ENCODE data around the gene MAST3. TPM values are rescaled to one million over a fixed set of nuclear protein-coding genes. Genes with fewer than 3 reads are reported as not detected.

MAST3 gene
- total RNA-seq, 4 donors from 2014 or later = 0.66 to 2.8 (median 1.6) TPM

DNA sequence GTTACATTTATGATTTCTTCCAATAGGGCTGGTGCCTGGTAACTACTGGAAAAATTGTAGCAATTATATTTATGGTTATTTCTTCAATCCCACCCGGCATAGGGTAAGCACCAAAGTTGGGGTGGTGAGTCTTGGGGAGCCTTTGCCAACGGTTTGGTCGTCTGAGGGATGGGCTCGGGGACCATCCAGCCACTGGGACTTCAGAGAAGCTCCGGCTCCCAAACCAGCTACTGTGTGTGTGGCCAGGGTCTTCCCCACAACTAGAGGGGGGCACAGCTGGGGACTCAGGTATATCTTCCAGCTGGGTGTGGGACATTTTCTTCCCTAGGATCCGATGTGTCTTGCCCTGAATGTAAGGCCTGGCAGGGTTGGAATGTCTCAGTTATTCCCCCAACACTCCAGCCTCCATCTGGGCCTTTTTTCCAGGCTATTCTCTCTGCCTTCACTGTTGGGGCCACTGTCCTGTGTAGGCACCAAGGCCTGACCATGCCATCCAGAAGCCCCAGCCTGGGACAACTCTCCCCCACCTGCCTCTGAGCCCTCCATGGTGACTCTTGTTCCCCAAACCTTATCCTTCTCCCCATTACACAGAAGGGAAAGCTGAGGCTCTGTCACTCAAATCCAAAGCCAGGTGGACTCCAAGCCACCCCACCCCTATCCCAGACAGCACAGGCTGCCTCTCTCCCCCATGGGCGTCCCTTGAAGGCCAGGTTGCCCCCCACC is 74.9 kb downstream of the MAST3 start:
- Histone ChIP-seq H3K4me1 (peaks cover 8 to 12% of the 10 kb centered on the region in 2 donors), H3K27me3 (peaks cover 0 to 3% (median 0%) of the 10 kb centered on the region in 3 donors), H3K4me3 (no peak overlapping the region), H3K36me3 (peaks cover 0 to 20% of the 10 kb centered on the region in 2 donors), H3K27ac (peak overlapping the region in 1 of 4 donors; percentile 4), H3K9me3 (no peaks in the 10 kb centered on the region)
- in situ Hi-C loops (cut with MboI; ENCODE audit: low sequenced_read_pairs in 4 of 4) = no loop called here
- no peak for ATAC-seq
- no peak for TF ChIP-seq POLR2A (IDR thresholded peaks at IDR 0.05)
- TF ChIP-seq, protein P1, sequence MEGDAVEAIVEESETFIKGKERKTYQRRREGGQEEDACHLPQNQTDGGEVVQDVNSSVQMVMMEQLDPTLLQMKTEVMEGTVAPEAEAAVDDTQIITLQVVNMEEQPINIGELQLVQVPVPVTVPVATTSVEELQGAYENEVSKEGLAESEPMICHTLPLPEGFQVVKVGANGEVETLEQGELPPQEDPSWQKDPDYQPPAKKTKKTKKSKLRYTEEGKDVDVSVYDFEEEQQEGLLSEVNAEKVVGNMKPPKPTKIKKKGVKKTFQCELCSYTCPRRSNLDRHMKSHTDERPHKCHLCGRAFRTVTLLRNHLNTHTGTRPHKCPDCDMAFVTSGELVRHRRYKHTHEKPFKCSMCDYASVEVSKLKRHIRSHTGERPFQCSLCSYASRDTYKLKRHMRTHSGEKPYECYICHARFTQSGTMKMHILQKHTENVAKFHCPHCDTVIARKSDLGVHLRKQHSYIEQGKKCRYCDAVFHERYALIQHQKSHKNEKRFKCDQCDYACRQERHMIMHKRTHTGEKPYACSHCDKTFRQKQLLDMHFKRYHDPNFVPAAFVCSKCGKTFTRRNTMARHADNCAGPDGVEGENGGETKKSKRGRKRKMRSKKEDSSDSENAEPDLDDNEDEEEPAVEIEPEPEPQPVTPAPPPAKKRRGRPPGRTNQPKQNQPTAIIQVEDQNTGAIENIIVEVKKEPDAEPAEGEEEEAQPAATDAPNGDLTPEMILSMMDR (IDR thresholded peaks at IDR 0.05 in 4 of 5, conservative IDR thresholded peaks at IDR 0.05 in 1 of 5) = no peak
- no peak for DNase-seq
- intact Hi-C loops (cut with DNase I; ENCODE audit: low total_unique reads) = no loop called here

DNA sequence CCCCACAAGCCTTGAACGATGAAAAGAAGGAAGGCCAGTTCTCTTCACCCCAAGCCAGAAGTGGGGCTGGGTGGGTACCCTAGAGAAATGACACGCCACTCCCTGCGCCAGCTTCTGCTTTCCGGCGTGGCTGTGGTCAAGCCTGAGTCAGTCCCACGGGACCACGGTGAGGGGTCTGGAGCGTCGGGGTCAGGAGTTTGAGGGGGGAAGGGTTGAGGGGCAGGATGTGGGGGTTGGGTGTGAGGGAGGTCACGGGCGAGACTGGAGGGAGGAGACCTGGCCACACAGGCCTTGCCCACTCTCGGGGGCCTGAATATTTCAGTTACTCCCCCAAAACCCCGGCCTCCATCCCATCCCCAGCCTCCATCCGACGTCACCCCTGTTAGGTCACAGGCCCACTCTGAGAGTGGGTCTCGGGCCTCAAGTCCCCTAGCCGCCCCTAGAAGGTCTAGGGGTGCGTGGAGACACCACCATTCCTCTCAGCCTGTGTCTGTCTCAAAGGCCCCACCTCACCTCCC is 75.5 kb downstream of the MAST3 start:
- no peaks in the 10 kb centered on the region for H3K9me3 ChIP-seq
- intact Hi-C loops (cut with DNase I; ENCODE audit: low total_unique reads) = no loop called here
- peaks cover 0 to 15% of the 10 kb centered on the region in 2 donors for H3K36me3 ChIP-seq
- peak overlapping the region in 3 of 4 donors; percentile 17 to 55 (median 35) for H3K27ac ChIP-seq
- in situ Hi-C loops (cut with MboI; ENCODE audit: low sequenced_read_pairs in 4 of 4) = no loop called here
- no peak for TF ChIP-seq POLR2A (IDR thresholded peaks at IDR 0.05)
- TF ChIP-seq, protein P1 (IDR thresholded peaks at IDR 0.05 in 4 of 5, conservative IDR thresholded peaks at IDR 0.05 in 1 of 5) = no peak
- H3K27me3 ChIP-seq = peaks cover 0 to 3% (median 0%) of the 10 kb centered on the region in 3 donors
- H3K4me3 ChIP-seq = peak overlapping the region; percentile 63 to 79 (median 68)
- peaks cover 8 to 12% of the 10 kb centered on the region in 2 donors for H3K4me1 ChIP-seq
- ATAC-seq (no peak), DNase-seq (peak in 1 of 2 donors; percentile 52)

DNA sequence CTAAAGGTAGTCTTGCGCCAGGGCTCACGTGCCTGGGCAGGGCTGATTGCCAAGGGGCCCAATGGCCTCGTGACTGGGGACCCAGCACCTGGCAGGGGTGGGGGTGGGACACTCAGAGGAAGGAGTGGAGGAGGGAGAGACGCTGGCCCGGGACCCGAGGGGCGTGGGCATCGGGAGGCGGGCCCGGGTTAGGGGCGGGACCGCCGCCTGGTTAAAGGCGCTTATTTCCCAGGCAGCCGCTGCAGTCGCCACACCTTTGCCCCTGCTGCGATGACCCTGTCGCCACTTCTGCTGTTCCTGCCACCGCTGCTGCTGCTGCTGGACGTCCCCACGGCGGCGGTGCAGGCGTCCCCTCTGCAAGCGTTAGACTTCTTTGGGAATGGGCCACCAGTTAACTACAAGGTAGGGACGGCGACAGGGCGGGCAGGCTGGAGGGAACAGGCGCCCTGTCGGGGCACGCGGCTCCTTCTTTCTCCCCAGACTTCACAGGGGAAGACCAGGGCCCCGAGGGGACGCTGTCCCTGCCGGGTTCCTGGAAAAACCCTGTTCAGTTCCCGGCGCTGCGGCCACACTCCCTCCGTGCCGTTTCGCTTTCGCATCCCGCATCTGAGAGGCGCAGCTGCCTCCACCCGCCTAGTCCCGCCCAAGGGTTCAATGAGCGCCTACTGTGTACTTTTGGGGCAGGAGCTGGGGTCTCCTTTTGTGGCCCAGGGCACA is 76.2 kb downstream of the MAST3 start, which contains the start of gene IFI30:
TSS of gene IFI30 (plus strand) at position 242 of the 717 bp plus-strand sequence. CDS start at position 271, 29 bp downstream.
- H3K36me3 ChIP-seq = peaks cover 0 to 10% of the 10 kb centered on the region in 2 donors

DNA sequence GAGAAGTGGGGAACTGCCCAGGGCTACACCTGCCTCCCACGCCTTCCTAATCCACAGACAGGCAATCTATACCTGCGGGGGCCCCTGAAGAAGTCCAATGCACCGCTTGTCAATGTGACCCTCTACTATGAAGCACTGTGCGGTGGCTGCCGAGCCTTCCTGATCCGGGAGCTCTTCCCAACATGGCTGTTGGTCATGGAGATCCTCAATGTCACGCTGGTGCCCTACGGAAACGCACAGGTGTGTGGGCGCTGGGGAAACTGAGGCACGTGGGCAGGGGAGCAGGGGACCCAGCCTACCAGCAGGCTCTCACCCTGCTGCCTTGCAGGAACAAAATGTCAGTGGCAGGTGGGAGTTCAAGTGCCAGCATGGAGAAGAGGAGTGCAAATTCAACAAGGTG is 77.4 kb downstream of the MAST3 start:
- intact Hi-C loops (cut with DNase I; ENCODE audit: low total_unique reads) (no loop called here), in situ Hi-C loops (cut with MboI; ENCODE audit: low sequenced_read_pairs in 4 of 4) (no loop called here)
- peaks cover 8 to 12% of the 10 kb centered on the region in 2 donors for H3K4me1 ChIP-seq
- H3K27ac ChIP-seq = no peak overlapping the region
- ATAC-seq = no peak
- H3K27me3 ChIP-seq = peaks cover 0 to 3% (median 0%) of the 10 kb centered on the region in 3 donors
- TF ChIP-seq, protein P1 (IDR thresholded peaks at IDR 0.05 in 4 of 5, conservative IDR thresholded peaks at IDR 0.05 in 1 of 5) = no peak
- no peak for TF ChIP-seq POLR2A (IDR thresholded peaks at IDR 0.05)
- peak overlapping the region in 1 of 4 donors; percentile 63 for H3K4me3 ChIP-seq
- no peaks in the 10 kb centered on the region for H3K36me3 ChIP-seq
- H3K9me3 ChIP-seq = no peaks in the 10 kb centered on the region
- DNase-seq = no peak

More for the DNA sequence above, 76.2 kb downstream of the MAST3 start, which contains the start of gene IFI30:
- Histone ChIP-seq H3K4me1 (peaks cover 8 to 12% of the 10 kb centered on the region in 2 donors), H3K27ac (peak within 1 kb of the TSS in 3 of 4 donors; percentile 35 to 55 (median 37)), H3K27me3 (peaks cover 0 to 3% (median 0%) of the 10 kb centered on the region in 3 donors), H3K4me3 (peak within 1 kb of the TSS; percentile 63 to 79 (median 68)), H3K9me3 (no peaks in the 10 kb centered on the region)
- TF ChIP-seq, protein P1 (IDR thresholded peaks at IDR 0.05 in 4 of 5, conservative IDR thresholded peaks at IDR 0.05 in 1 of 5) = no peak
- TF ChIP-seq POLR2A (IDR thresholded peaks at IDR 0.05) = peak; percentile 32 to 59
- intact Hi-C loops (cut with DNase I; ENCODE audit: low total_unique reads) = no loop called here
- DNase-seq (peak in 1 of 2 donors; percentile 59), ATAC-seq (peak; percentile 52 to 60)
- in situ Hi-C loops (cut with MboI; ENCODE audit: low sequenced_read_pairs in 4 of 4) = no loop called here
